H1 (cell line): ENCODE data around the gene CTF1. TPM values are rescaled to one million over a fixed set of nuclear protein-coding genes. Genes with fewer than 3 reads are reported as not detected.

Source experiments
- CTCF ChIA-PET: fragments of 300-600 bp; sonication (Branson Sonifier 250); formaldehyde crosslinking; loops from one replicate; lab custom pipeline; 2021; ENCODE audit not compliant: partially characterized antibody; lab: Charles Lee
- POLR2A ChIA-PET: fragments of 300-600 bp; sonication (Branson Sonifier 250); formaldehyde crosslinking; loops from one replicate; lab custom pipeline; 2021; ENCODE audit warnings: inconsistent platforms; ENCODE audit not compliant: partially characterized antibody; lab: Charles Lee
- DNase-seq, 2 experiments: peaks; one replicate each; pipeline versions ENCODE4 v3.0.0 to v3.0.0-alpha.2; 2010 to 2022; ENCODE audit warnings: low spot score in 2 of 2, low read depth in 1 of 2, mixed read lengths in 1 of 2
- FAIRE-seq: peaks from 2 replicates; lab custom pipeline; 2011; peaks lifted over from hg19 to GRCh38; lab: Jason Lieb, UNC
- H2AFZ ChIP-seq: 2 replicates; pipeline ENCODE4 v1.8.1; 2012; ENCODE audit warnings: low read length, inconsistent platforms
- H2AK5ac ChIP-seq: 2 replicates; pipeline ENCODE4 v1.6.1; 2013; ENCODE audit warnings: low read depth, low read length
- H2BK120ac ChIP-seq: replicated peaks from 2 replicates; pipeline ENCODE3; 2013; ENCODE audit warnings: low read depth, low read length, inconsistent platforms
- H2BK12ac ChIP-seq: 2 replicates; pipeline ENCODE4 v1.6.1; 2013; ENCODE audit warnings: low read depth, low read length
- H2BK15ac ChIP-seq: 2 replicates; pipeline ENCODE4 v1.6.1; 2013; ENCODE audit warnings: low read length
- H2BK20ac ChIP-seq: 2 replicates; pipeline ENCODE4 v1.6.1; 2013; ENCODE audit warnings: low read length
- H2BK5ac ChIP-seq: 2 replicates; pipeline ENCODE4 v1.6.1; 2013; ENCODE audit warnings: low read depth, low read length
- H3K14ac ChIP-seq: 2 replicates; pipeline ENCODE4 v1.6.1; 2013; ENCODE audit warnings: inconsistent platforms; ENCODE audit not compliant: insufficient read length
- H3K18ac ChIP-seq: 2 replicates; pipeline ENCODE4 v1.6.1; 2013; ENCODE audit warnings: low read length; ENCODE audit errors: extremely low read depth
- H3K23ac ChIP-seq: 2 replicates; pipeline ENCODE4 v1.6.1; 2013; ENCODE audit warnings: inconsistent platforms; ENCODE audit not compliant: insufficient read length
- H3K23me2 ChIP-seq: 2 replicates; pipeline ENCODE4 v1.6.1; 2013; ENCODE audit warnings: low read depth, low read length
- H3K27ac ChIP-seq: 2 replicates; pipeline ENCODE4 v1.6.1; 2011; ENCODE audit warnings: low read depth, low read length, inconsistent platforms
- H3K27me3 ChIP-seq, 4 experiments: replicated peaks in 1 of 4; 1 replicate in 1 of 4; 2 replicates in 3 of 4; pipeline versions ENCODE4 v1.6.1 to v1.8.1; 2011 to 2013; ENCODE audit warnings: low read length in 3 of 4, mild to moderate bottlenecking in 3 of 4, inconsistent platforms in 2 of 4, mixed read lengths in 2 of 4, moderate library complexity in 1 of 4; ENCODE audit not compliant: control insufficient read depth in 3 of 4, insufficient read depth in 3 of 4; ENCODE audit errors: extremely low read depth in 1 of 4
- H3K36me3 ChIP-seq, 4 experiments: 2 replicates each; pipeline versions ENCODE4 v1.6.1 to v1.8.1; 2011 to 2013; ENCODE audit warnings: mild to moderate bottlenecking in 4 of 4, low read length in 3 of 4, moderate library complexity in 2 of 4, control low read depth in 1 of 4, inconsistent platforms in 1 of 4; ENCODE audit not compliant: insufficient read depth in 4 of 4, control insufficient read depth in 2 of 4
- H3K4ac ChIP-seq: replicated peaks from 2 replicates; pipeline ENCODE3; 2013; ENCODE audit warnings: low read length, low read depth, mixed read lengths, inconsistent platforms; ENCODE audit not compliant: insufficient read length
- H3K4me1 ChIP-seq, 4 experiments: replicated peaks in 1 of 4; 1 replicate in 1 of 4; 2 replicates in 3 of 4; pipeline versions ENCODE4 v1.6.1 to v1.8.1; 2011 to 2013; ENCODE audit warnings: low read length in 3 of 4, inconsistent platforms in 2 of 4, mixed read lengths in 1 of 4; ENCODE audit not compliant: insufficient read depth in 4 of 4, control insufficient read depth in 3 of 4
- H3K4me2 ChIP-seq, 2 experiments: 2 replicates each; pipeline versions ENCODE4 v1.6.1 to v1.8.1; 2011 to 2013; ENCODE audit warnings: low read depth in 2 of 2, low read length in 2 of 2, control low read depth in 1 of 2, inconsistent platforms in 1 of 2, mild to moderate bottlenecking in 1 of 2; ENCODE audit not compliant: insufficient read depth in 1 of 2
- H3K4me3 ChIP-seq, 4 experiments: fragments of 200-600, 300-600 bp in 1 of 4; sonication (generic), shearing (Covaris generic), sonication (Bioruptor Twin) in 1 of 4; 2 replicates each; pipeline versions ENCODE4 v1.5.1 to v1.8.1; 2011 to 2016; ENCODE audit warnings: low read length in 4 of 4, low read depth in 3 of 4, control low read depth in 2 of 4, inconsistent platforms in 2 of 4, mild to moderate bottlenecking in 2 of 4, mixed read lengths in 1 of 4, moderate library complexity in 1 of 4; ENCODE audit not compliant: insufficient read depth in 2 of 4; ENCODE audit errors: extremely low read depth in 1 of 4
- H3K56ac ChIP-seq: replicated peaks from 2 replicates; pipeline ENCODE3; 2013; ENCODE audit warnings: low read depth, mild to moderate bottlenecking, mixed read lengths, low read length, inconsistent platforms; ENCODE audit not compliant: insufficient read length
- H3K79me1 ChIP-seq: 2 replicates; pipeline ENCODE4 v1.6.1; 2013; ENCODE audit warnings: low read depth, low read length, control low read depth
- H3K79me2 ChIP-seq, 2 experiments: 2 replicates each; pipeline versions ENCODE4 v1.6.1 to v1.8.1; 2012 to 2013; ENCODE audit warnings: low read length in 2 of 2, mild to moderate bottlenecking in 2 of 2, inconsistent platforms in 1 of 2; ENCODE audit not compliant: insufficient read depth in 2 of 2, control insufficient read depth in 1 of 2
- H3K9ac ChIP-seq, 4 experiments: replicated peaks in 1 of 4; 1 replicate in 1 of 4; 2 replicates in 3 of 4; pipeline versions ENCODE4 v1.6.1 to v1.8.1; 2011 to 2013; ENCODE audit warnings: low read depth in 3 of 4, low read length in 3 of 4, control low read depth in 2 of 4, mild to moderate bottlenecking in 2 of 4, moderate library complexity in 2 of 4, inconsistent platforms in 1 of 4; ENCODE audit errors: extremely low read depth in 1 of 4
- H3K9me3 ChIP-seq, 2 experiments: 2 replicates each; pipeline versions ENCODE4 v1.6.1 to v1.8.1; 2012 to 2013; ENCODE audit warnings: mild to moderate bottlenecking in 2 of 2, moderate library complexity in 2 of 2, control low read depth in 1 of 2, inconsistent platforms in 1 of 2, low read depth in 1 of 2, low read length in 1 of 2, mixed read lengths in 1 of 2; ENCODE audit not compliant: insufficient read depth in 2 of 2
- H4K20me1 ChIP-seq, 2 experiments: replicated peaks in 1 of 2; 2 replicates each; pipeline versions ENCODE3 to v1.8.1; 2011 to 2013; ENCODE audit warnings: inconsistent platforms in 2 of 2, low read length in 2 of 2, mild to moderate bottlenecking in 1 of 2; ENCODE audit not compliant: insufficient read depth in 2 of 2, control insufficient read depth in 1 of 2
- H4K5ac ChIP-seq: 2 replicates; pipeline ENCODE4 v1.6.1; 2013; ENCODE audit warnings: low read length, low read depth, mixed read lengths, inconsistent platforms; ENCODE audit not compliant: insufficient read length
- H4K8ac ChIP-seq: 2 replicates; pipeline ENCODE4 v1.8.0; 2013; ENCODE audit warnings: mild to moderate bottlenecking, moderate library complexity, low read length, inconsistent platforms; ENCODE audit not compliant: insufficient read depth; ENCODE audit errors: extremely low read depth
- H4K91ac ChIP-seq: replicated peaks from 2 replicates; pipeline ENCODE3; 2013; ENCODE audit warnings: low read length, mixed read lengths, inconsistent platforms; ENCODE audit not compliant: insufficient read length
- CEBPB ChIP-seq: IDR thresholded peaks from 2 replicates; pipeline ENCODE4 v1.6.1; 2012; ENCODE audit warnings: low read depth, low read length
- CTBP2 ChIP-seq: IDR thresholded peaks from 2 replicates; pipeline ENCODE4 v1.7.0; 2011; ENCODE audit warnings: borderline replicate concordance, mild to moderate bottlenecking, moderate library complexity, mixed read lengths, low read length; ENCODE audit not compliant: insufficient read depth, insufficient read length
- RAD21 ChIP-seq, 2 experiments: IDR thresholded peaks in 1 of 2; conservative IDR thresholded peaks in 1 of 2; 2 replicates each; pipeline ENCODE4 v1.6.1; 2011; ENCODE audit warnings: low read depth in 2 of 2, low read length in 2 of 2, improper control_type of control experiment in 1 of 2, inconsistent platforms in 1 of 2, mild to moderate bottlenecking in 1 of 2, moderate library complexity in 1 of 2
- SIN3A ChIP-seq, 2 experiments: IDR thresholded peaks in 1 of 2; conservative IDR thresholded peaks in 1 of 2; 2 replicates each; pipeline ENCODE4 v1.6.1; 2011 to 2012; ENCODE audit warnings: low read length in 2 of 2, improper control_type of control experiment in 1 of 2, low read depth in 1 of 2, mild to moderate bottlenecking in 1 of 2
- WGBS, 2 experiments: shearing (Covaris generic) in 1 of 2; methylation state at CpG; one replicate each; pipeline versions ENCODE4 v1.1.6 to v1.1.7; 2013 to 2015; ENCODE audit warnings: low lambda C conversion rate in 2 of 2, mixed read lengths in 2 of 2, inconsistent platforms in 1 of 2, low coverage in 1 of 2, missing lambda C conversion rate in 1 of 2; ENCODE audit not compliant: insufficient replicate concordance in 2 of 2, insufficient coverage in 1 of 2, insufficient read length in 1 of 2; ENCODE audit errors: extremely low coverage in 1 of 2, missing lambda C conversion rate in 1 of 2; 5-methylcytosine and 5-hydroxymethylcytosine counted together
- polyA plus RNA-seq, 7 experiments: library from polyadenylated mRNA; depleted of rRNA in 3 of 7; stranded (reverse) in 5 of 7; unstranded in 2 of 7; fragments of >200 nt in 5 of 7; fragments of 200-250 nt in 2 of 7; gene quantifications; 1 replicate in 5 of 7; 2 replicates in 1 of 7; 4 replicates in 1 of 7; pipeline versions ENCODE4 v1.2.1 to v1.2.3, GENCODE V29; 2011 to 2013; ENCODE audit warnings: missing spikeins in 2 of 7, mixed read lengths in 2 of 7
- total RNA-seq: library from RNA; stranded (reverse); fragmentation: NEBNext Ultra II Directional; extraction: Animal tissue kit (Norgen Biotek cat#: 25700); gene quantifications from 2 replicates; pipeline ENCODE4 v1.2.1, GENCODE V29; 2021

CTF1 gene
- total and polyA plus RNA-seq, 2 of the 8 experiments (the other 6 are each of a cell fraction or from before 2014, with no cell fraction given), result 0.97 to 3.4 TPM

GRCh38 chr16:30921459-30921747 is 25.0 kb downstream of the CTF1 start:
- H4K20me1 ChIP-seq, result peaks cover 2 to 3% of the 10 kb centered on the region in 2 experiments
- peaks cover 0 to 10% of the 10 kb centered on the region in 2 experiments; a peak in 2 of 4 replicates for H3K79me2 ChIP-seq
- H3K56ac ChIP-seq, result no peak overlapping the region
- H4K91ac ChIP-seq, result no peak overlapping the region
- WGBS, 2 experiments, result 33% methylated on average over 6 of the region's 6 CpGs; no CpG with 5 or more reads in 1 of the 2 experiments
- H3K4ac ChIP-seq, result no peak overlapping the region
- no peak for DNase-seq
- no peak overlapping the region for H3K27ac ChIP-seq
- peaks cover 0 to 2% (median 0%) of the 10 kb centered on the region in 4 experiments; a peak in 1 of 8 replicates for H3K36me3 ChIP-seq
- no peak overlapping the region for H2AFZ ChIP-seq
- H3K14ac ChIP-seq, result no peak overlapping the region
- CTCF ChIA-PET, result interaction anchor here (0.6 to 8.0 kb wide), 6 partner anchors 20 to 984 kb away, joined by 3 to 63 read pairs (median 5); no protein-coding TSS in a partner anchor
- no peaks in the 10 kb centered on the region for H3K27me3 ChIP-seq
- H3K9me3 ChIP-seq, result no peaks in the 10 kb centered on the region
- H4K5ac ChIP-seq, result no peak overlapping the region
- no peak overlapping the region for H2BK120ac ChIP-seq
- peaks cover 8% of the 10 kb centered on the region; the same call in 1 of the 2 replicates for H3K23me2 ChIP-seq
- peaks cover 0 to 5% (median under 1%) of the 10 kb centered on the region in 4 experiments; a peak in 3 of 7 replicates for H3K4me1 ChIP-seq
- H3K4me2 ChIP-seq, result peak overlapping the region; percentile 55 to 91; a peak in 2 of 4 replicates
- 0 out of 2 replicates have a peak, but pooled peaks have one; percentile 18 for TF ChIP-seq CEBPB
- TF ChIP-seq RAD21 (IDR thresholded peaks at IDR 0.05 in 1 of 2, conservative IDR thresholded peaks at IDR 0.05 in 1 of 2; ENCODE audit: low read depth in 2 of 2, low read length in 2 of 2), result no peak
- 0 out of 4 replicates have a peak, but pooled peaks of 1 of the 2 experiments have one; percentile 70 for TF ChIP-seq SIN3A (conservative IDR thresholded peaks at IDR 0.05 in 1 of 2, IDR thresholded peaks at IDR 0.05 in 1 of 2; ENCODE audit: low read depth in 1 of 2, low read length in 2 of 2)
- no peak for TF ChIP-seq CTBP2
- TF ChIP-seq, all 59 proteins: peak for 2
- H2BK12ac ChIP-seq, result no peak overlapping the region
- peaks cover 4% of the 10 kb centered on the region for H3K79me1 ChIP-seq
- POLR2A ChIA-PET, result no interaction called here
- H3K4me3 ChIP-seq, result peak overlapping the region in 1 of 4 experiments; percentile 88; a peak in 2 of 8 replicates
- H3K9ac ChIP-seq, result no peak overlapping the region
- H3K23ac ChIP-seq, result no peak overlapping the region
- no peak for FAIRE-seq
- no peak overlapping the region for H3K18ac ChIP-seq
- no peak overlapping the region for H4K8ac ChIP-seq
- no peak overlapping the region for H2BK5ac ChIP-seq
- H2BK15ac ChIP-seq, result no peak overlapping the region
- H2AK5ac ChIP-seq, result no peak overlapping the region
- H2BK20ac ChIP-seq, result no peak overlapping the region
